ENCODE results near the gene ENAH.

ENAH gene

DNA sequence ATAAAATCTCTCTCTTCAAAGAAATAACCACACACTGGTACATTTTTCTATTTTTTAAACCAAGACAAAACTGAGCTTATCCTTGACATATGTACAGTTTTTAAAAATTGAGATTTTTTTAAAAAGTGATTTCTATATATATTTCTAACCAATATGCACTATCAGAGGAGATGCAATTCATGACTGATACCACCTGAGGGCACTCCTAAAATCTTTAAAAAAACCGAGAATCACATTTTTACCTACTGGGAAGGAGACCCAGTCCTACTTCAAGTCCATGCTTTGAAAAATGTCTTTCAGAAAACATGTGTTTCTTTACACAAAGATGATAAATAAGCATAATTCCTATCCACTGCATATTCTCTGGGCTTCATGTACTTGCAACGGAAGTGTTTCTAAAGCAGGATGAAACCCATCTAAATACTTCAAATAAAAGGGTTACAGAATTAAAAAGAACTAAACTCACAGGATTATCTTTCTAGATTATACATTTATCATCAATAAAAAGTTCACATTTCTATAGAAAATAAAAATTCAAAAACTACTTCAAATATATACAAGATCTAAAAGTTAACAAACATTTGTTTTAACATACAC is 98.6 kb downstream of the ENAH start:
- no peaks in the 10 kb centered on the region for H3K4me1 Mint-ChIP-seq (ENCODE audit: low read depth)

DNA sequence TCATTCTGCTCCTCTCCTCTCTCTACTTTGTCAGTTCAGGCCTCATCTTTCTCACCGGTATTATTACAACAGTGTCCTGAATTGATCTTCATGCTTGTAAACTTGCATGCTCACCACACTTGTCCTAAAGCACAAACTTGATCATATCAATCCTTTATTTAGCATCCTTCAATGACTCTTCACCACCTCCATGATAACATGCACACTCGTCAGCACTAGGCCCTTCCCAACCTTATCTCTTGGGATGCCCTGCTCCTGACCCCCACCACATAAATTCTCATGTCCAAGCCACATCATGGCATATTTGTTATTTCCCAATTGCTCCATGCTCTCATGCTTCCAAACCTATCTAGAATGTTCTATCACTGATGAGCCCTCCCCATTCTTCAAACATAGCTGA is 103.1 kb downstream of the ENAH start:
- H3K27me3 Mint-ChIP-seq, result no peaks in the 10 kb centered on the region
- no peak overlapping the region for H3K4me3 Mint-ChIP-seq

More for the DNA sequence above, 98.6 kb downstream of the ENAH start:
- Mint-ChIP-seq H3K9me3 (ENCODE audit: low read depth) (no peaks in the 10 kb centered on the region), H3K36me3 (no peaks in the 10 kb centered on the region), H3K4me3 (no peak overlapping the region), H3K27me3 (no peaks in the 10 kb centered on the region), H3K27ac (no peak overlapping the region)

DNA sequence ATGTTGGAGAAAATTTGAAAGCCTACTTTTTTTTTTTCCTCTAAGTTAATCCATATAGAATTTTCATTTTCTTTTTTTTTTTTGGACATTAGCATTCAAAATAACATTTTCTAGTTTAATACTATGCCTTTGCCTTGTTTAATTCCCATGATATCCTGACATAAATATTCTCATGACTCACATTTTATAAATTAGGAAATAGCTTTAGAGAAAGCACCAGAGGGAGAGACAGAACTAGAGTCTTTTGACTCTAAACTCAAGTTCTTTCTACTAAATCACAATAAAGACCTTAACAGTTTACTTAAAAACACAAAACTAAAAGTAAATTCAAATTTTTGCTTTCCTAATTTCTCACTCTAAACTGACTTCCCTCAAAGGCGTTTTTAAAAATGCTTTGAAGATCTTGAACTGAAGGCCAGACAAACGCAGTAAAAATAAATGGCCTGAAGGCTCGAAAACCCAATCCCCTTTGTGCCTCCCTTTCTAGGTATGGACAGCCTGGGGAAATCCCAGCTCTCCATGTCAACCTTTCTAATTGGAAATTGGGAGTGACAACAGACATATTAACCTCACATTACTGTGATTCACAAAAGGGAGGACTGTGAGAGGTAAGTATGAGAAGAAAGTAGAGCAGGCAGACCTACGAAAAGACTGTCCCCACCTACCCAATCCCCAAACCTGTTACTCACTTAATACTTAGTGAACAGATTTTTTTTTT is 104.6 kb downstream of the ENAH start:
- Mint-ChIP-seq H3K4me3 (no peak overlapping the region), H3K36me3 (no peaks in the 10 kb centered on the region), H3K27ac (no peak overlapping the region)

More for the DNA sequence above, 103.1 kb downstream of the ENAH start:
- H3K9me3 Mint-ChIP-seq (ENCODE audit: low read depth), result no peaks in the 10 kb centered on the region
- no peak overlapping the region for H3K27ac Mint-ChIP-seq
- no peaks in the 10 kb centered on the region for H3K36me3 Mint-ChIP-seq
- peaks cover 10% of the 10 kb centered on the region for H3K4me1 Mint-ChIP-seq (ENCODE audit: low read depth)

DNA sequence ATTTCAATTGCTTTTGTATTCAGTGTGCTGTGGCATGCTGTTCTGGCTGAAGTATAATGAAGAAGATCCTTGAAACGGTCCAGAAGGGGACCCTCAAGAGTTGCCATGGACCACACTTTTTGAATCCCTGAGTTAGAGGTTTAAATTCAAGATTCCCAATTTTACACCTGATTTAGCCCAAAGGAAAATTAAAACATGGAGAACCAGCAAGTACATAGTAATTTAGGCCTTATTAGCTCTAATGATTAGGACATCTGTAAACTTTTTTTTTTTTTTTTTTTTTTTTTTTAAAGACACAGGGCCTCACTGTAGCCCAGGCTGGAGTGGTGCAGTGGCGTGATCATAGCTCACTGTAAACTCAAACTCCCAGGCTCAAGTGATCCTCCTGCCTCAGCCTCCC is 107.3 kb downstream of the ENAH start:
- H3K36me3 Mint-ChIP-seq, result no peaks in the 10 kb centered on the region
- peaks cover 10% of the 10 kb centered on the region for H3K4me1 Mint-ChIP-seq (ENCODE audit: low read depth)
- no peak overlapping the region for H3K4me3 Mint-ChIP-seq
- H3K9me3 Mint-ChIP-seq (ENCODE audit: low read depth), result no peaks in the 10 kb centered on the region
- no peak overlapping the region for H3K27ac Mint-ChIP-seq
- no peaks in the 10 kb centered on the region for H3K27me3 Mint-ChIP-seq

More for the DNA sequence above, 104.6 kb downstream of the ENAH start:
- Mint-ChIP-seq H3K9me3 (ENCODE audit: low read depth) (no peaks in the 10 kb centered on the region), H3K4me1 (ENCODE audit: low read depth) (peaks cover 10% of the 10 kb centered on the region), H3K27me3 (no peaks in the 10 kb centered on the region)

DNA sequence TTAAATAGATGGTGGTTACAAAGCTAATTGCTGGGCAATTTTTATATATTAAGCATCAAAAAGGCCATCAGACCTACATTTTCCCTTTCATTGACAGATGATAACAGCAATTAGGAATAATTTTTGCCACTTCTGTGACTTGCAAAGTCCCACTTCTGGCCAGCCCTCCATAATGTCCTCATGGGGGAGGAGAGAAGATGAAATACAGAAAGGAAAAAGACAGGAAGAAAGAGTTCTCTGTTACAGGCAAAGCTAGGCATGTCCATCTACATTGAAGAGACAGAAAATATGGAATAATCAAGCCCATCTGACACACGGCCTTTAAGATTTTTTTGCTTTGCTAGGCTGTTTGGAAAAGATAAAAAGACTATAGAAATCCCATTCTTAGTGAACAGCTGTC is 108.0 kb downstream of the ENAH start:
- Mint-ChIP-seq H3K36me3 (no peaks in the 10 kb centered on the region), H3K27me3 (no peaks in the 10 kb centered on the region), H3K9me3 (ENCODE audit: low read depth) (no peaks in the 10 kb centered on the region), H3K27ac (no peak overlapping the region), H3K4me1 (ENCODE audit: low read depth) (peaks cover 10% of the 10 kb centered on the region), H3K4me3 (no peak overlapping the region)

DNA sequence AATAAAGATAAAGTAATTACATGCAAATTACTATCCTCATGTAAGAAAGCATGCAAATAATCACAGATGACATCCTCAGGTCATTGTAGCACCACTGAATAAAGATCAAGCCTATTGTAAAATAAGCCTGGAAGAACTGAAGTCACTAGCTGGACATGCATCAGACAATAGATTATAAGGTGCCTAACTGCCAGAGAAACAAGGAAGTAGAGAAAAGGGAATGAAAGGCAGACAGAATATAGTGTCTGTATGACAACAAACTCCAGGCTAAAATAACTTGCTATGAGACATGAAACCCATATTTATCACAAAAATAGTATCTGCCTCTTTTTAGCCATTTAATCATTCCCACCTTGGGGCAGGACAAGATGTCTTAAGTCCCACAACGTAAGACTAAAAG is 108.7 kb downstream of the ENAH start:
- H3K4me1 Mint-ChIP-seq (ENCODE audit: low read depth), result peaks cover 10% of the 10 kb centered on the region
- no peaks in the 10 kb centered on the region for H3K36me3 Mint-ChIP-seq
- H3K27ac Mint-ChIP-seq, result no peak overlapping the region
- no peaks in the 10 kb centered on the region for H3K9me3 Mint-ChIP-seq (ENCODE audit: low read depth)
- peaks cover 5% of the 10 kb centered on the region for H3K27me3 Mint-ChIP-seq
- H3K4me3 Mint-ChIP-seq, result no peak overlapping the region

DNA sequence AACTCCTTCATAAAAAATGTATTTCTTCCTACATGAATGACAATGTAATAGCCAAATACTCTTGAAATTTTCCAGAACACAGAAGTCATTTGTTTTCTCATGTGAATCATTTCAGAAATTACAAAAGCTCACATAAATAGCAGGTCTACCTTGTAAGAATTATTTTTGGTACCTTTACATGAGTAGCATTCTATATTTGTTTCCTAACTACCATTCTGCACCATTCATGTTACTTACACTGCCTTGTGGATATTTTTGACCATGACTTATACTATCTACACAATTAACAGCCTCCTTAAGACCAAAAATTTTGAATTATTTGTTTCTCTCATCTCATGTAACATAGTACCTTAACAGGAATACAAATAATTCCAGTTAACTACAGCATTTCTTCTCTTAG is 109.6 kb downstream of the ENAH start:
- no peak overlapping the region for H3K4me3 Mint-ChIP-seq
- H3K4me1 Mint-ChIP-seq (ENCODE audit: low read depth), result peaks cover 10% of the 10 kb centered on the region
- H3K27me3 Mint-ChIP-seq, result peaks cover 8% of the 10 kb centered on the region
- H3K27ac Mint-ChIP-seq, result no peak overlapping the region
- no peaks in the 10 kb centered on the region for H3K9me3 Mint-ChIP-seq (ENCODE audit: low read depth)
- H3K36me3 Mint-ChIP-seq, result no peaks in the 10 kb centered on the region

DNA sequence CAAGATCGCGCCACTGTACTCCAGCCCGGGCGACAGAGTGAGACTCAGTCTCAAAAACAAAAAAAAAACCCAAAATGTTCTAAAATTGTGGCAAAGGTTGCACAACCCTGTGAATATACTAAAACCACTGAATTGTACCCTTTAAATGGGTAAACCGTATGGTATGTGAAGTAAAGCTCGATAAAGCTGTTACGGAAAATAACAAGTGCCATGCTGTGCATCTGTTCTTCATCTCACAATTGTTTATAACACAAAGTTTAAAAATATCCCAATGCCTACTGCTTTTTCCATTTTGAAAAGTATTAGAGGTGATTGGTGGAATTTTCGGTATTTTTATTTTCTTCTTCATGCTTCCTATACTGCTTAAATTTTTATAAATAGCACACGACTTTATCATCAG is 111.5 kb downstream of the ENAH start:
- Mint-ChIP-seq H3K36me3 (no peaks in the 10 kb centered on the region), H3K4me1 (ENCODE audit: low read depth) (no peaks in the 10 kb centered on the region), H3K27ac (no peak overlapping the region), H3K4me3 (no peak overlapping the region), H3K9me3 (ENCODE audit: low read depth) (no peaks in the 10 kb centered on the region), H3K27me3 (peaks cover 11% of the 10 kb centered on the region)

DNA sequence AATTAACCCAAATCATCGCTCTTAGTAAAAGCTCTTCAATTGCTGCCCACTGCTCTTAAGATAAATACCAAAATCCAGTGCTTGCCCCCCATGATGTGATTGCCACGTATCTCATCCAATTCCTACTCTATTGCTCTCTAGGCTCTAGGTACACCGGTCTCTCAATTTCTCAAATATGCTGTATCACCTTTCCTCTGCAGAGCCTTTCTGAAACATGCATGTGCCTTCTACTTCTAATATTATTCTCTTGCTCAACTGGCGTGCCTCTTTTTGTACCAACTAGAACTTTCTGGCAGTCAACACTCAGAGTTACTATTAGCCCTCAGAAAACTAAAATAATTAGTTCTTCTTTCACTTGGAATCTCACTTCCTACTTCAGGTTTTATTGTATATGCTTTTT is 113.3 kb downstream of the ENAH start:
- no peak overlapping the region for H3K27ac Mint-ChIP-seq
- no peak overlapping the region for H3K4me3 Mint-ChIP-seq
- H3K9me3 Mint-ChIP-seq (ENCODE audit: low read depth), result no peaks in the 10 kb centered on the region
- H3K27me3 Mint-ChIP-seq, result peaks cover 15% of the 10 kb centered on the region
- H3K4me1 Mint-ChIP-seq (ENCODE audit: low read depth), result no peaks in the 10 kb centered on the region
- no peaks in the 10 kb centered on the region for H3K36me3 Mint-ChIP-seq

DNA sequence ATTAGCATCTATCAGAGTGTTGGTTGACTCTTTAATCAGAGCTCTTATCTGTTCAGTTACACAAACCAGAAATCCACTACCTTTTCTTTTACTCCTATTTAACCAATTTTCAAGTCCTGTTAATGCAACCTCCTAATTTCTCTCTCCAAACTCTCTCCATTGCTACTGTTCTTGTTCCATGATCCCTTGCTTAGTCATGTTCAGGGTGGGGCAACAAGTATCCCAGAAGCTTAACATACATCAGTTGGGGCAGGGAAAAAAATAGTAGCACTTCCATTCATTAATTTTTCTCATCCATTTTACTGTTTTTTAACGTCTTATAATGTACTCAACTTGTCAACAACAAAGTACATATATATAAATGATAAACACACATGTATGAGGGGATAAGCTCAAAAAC is 113.9 kb downstream of the ENAH start:
- H3K27ac Mint-ChIP-seq, result no peak overlapping the region

DNA sequence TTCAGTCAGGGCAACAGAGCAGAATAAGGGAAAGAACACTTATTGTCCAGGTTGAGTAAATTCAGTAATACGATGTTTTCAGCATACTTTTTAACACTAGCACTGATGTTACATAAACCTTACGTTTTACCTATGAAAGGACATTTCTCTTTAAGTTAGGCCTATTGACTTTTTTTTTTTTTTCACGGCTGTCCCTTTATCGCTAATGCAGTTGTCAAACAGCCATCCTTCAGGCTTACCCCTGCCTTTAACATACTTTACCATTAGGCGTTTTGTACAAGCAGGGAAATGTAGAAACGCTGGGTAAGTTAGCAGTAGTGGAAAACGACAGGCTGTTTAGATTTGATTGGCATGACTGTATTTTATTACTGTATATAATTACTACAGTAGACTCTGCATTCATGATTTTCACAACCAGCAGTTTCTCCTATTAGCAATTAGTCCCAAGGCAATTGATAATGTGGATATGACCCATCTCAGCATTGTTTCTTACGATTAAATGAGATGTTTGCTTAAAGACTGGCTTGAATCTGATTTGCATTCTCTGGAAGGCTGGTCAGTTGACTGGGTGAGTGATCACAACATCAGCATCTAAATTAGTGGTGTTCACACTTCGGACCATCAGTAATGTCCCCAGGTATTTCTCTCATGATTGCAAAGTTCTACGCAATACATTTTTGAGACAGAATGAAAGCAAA is 115.2 kb downstream of the ENAH start:
- Mint-ChIP-seq H3K4me3 (no peak overlapping the region), H3K27me3 (peaks cover 15% of the 10 kb centered on the region), H3K4me1 (ENCODE audit: low read depth) (no peaks in the 10 kb centered on the region), H3K27ac (no peak overlapping the region), H3K36me3 (no peaks in the 10 kb centered on the region), H3K9me3 (ENCODE audit: low read depth) (no peaks in the 10 kb centered on the region)

More for the DNA sequence above, 113.9 kb downstream of the ENAH start:
- H3K36me3 Mint-ChIP-seq, result no peaks in the 10 kb centered on the region
- H3K9me3 Mint-ChIP-seq (ENCODE audit: low read depth), result no peaks in the 10 kb centered on the region
- H3K4me3 Mint-ChIP-seq, result no peak overlapping the region
- H3K27me3 Mint-ChIP-seq, result peaks cover 15% of the 10 kb centered on the region
- no peaks in the 10 kb centered on the region for H3K4me1 Mint-ChIP-seq (ENCODE audit: low read depth)

DNA sequence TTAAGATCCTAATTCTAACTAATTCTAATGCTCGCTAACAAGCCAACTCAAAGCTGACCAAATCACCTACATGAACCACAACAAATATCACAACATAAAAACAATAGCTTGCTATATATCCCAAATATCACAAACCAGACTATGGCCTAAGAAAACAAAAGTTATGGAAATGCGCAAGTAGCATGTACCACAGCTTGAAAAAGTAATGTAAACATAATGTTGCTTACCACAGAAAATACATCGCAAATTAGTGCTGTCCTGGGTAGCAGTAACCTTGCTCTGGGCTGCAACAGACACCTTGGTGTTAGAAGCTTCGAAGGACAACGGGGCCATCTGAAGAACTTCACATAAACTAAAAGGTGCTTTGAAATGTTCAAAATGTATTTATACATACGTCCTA is 117.6 kb downstream of the ENAH start:
- H3K4me1 Mint-ChIP-seq (ENCODE audit: low read depth), result no peaks in the 10 kb centered on the region
- H3K27ac Mint-ChIP-seq, result no peak overlapping the region
- H3K9me3 Mint-ChIP-seq (ENCODE audit: low read depth), result no peaks in the 10 kb centered on the region
- no peaks in the 10 kb centered on the region for H3K36me3 Mint-ChIP-seq
- peaks cover 20% of the 10 kb centered on the region for H3K27me3 Mint-ChIP-seq
- H3K4me3 Mint-ChIP-seq, result no peak overlapping the region

DNA sequence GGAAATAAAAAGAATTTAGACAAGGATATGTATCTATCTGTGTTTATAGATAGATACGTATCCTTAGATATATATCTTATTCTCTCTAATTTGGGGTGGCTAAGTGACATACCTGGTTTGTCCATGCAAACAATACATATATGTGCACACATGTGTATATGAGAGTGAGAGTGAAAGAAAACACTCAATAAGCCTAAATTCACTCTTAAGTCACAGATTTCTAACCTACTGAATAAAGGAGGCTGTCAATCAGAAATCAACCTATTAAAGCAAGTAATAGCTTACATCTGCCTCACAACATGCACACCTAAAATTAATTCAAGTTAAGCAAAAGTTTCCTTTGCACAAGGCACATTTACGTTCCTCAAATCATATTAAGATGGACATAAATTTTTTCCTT is 118.2 kb downstream of the ENAH start:
- Mint-ChIP-seq H3K4me3 (no peak overlapping the region), H3K4me1 (ENCODE audit: low read depth) (no peaks in the 10 kb centered on the region), H3K27me3 (peaks cover 20% of the 10 kb centered on the region), H3K9me3 (ENCODE audit: low read depth) (no peaks in the 10 kb centered on the region), H3K27ac (no peak overlapping the region), H3K36me3 (no peaks in the 10 kb centered on the region)

DNA sequence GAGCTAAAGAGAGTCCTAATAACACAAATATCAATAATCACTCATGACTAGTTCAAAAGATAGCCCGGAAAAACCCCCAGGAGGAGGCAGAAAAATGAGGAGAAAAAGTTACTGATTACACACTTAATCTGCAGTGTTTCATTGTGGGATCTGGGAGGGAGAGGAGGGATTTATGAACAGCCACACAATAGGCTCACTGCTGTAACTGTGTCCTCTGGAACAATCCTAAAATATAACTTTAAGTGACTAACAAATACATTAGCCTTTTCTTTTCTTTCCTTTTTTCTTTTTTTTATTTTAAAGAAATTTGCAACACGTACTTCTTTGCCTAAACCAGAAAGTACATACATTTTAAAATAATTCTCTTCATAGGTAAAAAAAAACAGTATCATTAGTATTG is 118.8 kb downstream of the ENAH start:
- Mint-ChIP-seq H3K4me3 (no peak overlapping the region), H3K27me3 (peaks cover 14% of the 10 kb centered on the region), H3K9me3 (ENCODE audit: low read depth) (no peaks in the 10 kb centered on the region), H3K4me1 (ENCODE audit: low read depth) (no peaks in the 10 kb centered on the region), H3K36me3 (no peaks in the 10 kb centered on the region), H3K27ac (no peak overlapping the region)

DNA sequence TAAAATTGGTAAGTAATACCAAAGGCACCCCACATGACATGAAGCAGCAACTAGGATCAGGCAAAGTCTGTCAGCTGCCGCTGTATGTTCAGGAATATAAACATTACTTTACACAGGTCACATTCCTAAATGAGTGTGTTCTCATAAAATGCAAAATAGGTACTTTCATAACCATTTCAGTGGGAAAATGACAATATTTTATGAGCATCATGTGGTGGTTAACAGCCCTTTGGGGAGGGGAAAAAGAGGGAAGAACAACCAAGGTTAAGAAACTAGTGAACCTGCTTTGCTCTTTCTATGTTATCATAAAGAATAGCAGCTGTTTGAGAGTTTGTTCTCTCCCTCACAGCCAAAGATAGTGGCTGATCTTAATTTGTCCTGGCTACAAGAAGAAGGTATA is 119.7 kb downstream of the ENAH start:
- Mint-ChIP-seq H3K4me3 (no peak overlapping the region), H3K36me3 (no peaks in the 10 kb centered on the region), H3K27ac (no peak overlapping the region), H3K9me3 (ENCODE audit: low read depth) (no peaks in the 10 kb centered on the region), H3K27me3 (peaks cover 13% of the 10 kb centered on the region), H3K4me1 (ENCODE audit: low read depth) (no peaks in the 10 kb centered on the region)

Measured in activated naive CD8-positive, alpha-beta T cell (primary cell).